ENCODE results near the gene COL18A1.

- TF ChIP-seq CTCF (IDR thresholded peaks at IDR 0.05) = no peak
- no peak for TF ChIP-seq EZH2 (IDR thresholded peaks at IDR 0.05; ENCODE audit: borderline replicate concordance, insufficient read depth, low read depth, low read length, poor library complexity, severe bottlenecking)
Observed at GRCh38 chr21:45367402-45368351, 37.3 kb upstream of the COL18A1 start.
